Endothelial cell (in vitro differentiated cells): ENCODE measurements around the gene SPINK7. TPM values are rescaled to one million over a fixed set of nuclear protein-coding genes. Genes with fewer than 3 reads are reported as not detected.

Experiments used
- total RNA-seq: library from RNA; stranded (reverse); fragmentation: NEBNext Ultra II Directional; extraction: Animal tissue kit (Norgen Biotek cat#: 25700); gene quantifications from one replicate; pipeline ENCODE4 v1.2.1, GENCODE V29; 2021; ENCODE audit not compliant: unreplicated experiment

Gene SPINK7
- total RNA-seq, 1 donor from 2014 or later: not detected

Other genes starting within 250 kb of the SPINK7 start
- 4.3 TPM for gene SPINK5, start 248.4 kb upstream of the SPINK7 start, total RNA-seq
- gene SPINK14, start 143.9 kb upstream of the SPINK7 start, total RNA-seq: not detected
- gene SPINK6, start 109.4 kb upstream of the SPINK7 start, total RNA-seq: not detected
- gene MARCOL, start 73.9 kb upstream of the SPINK7 start, total RNA-seq: not detected
- gene SPINK13, start 43.6 kb upstream of the SPINK7 start, total RNA-seq: not detected
- not detected for gene SPINK9, start 23.1 kb downstream of the SPINK7 start, total RNA-seq
- 50.0 TPM for gene FBXO38, start 71.5 kb downstream of the SPINK7 start, total RNA-seq